Frontal cortex (tissue), 4 donors: ENCODE data around the gene RND3. TPM values are rescaled to one million over a fixed set of nuclear protein-coding genes. Genes with fewer than 3 reads are reported as not detected.
A peak's percentile ranks its signal among the peaks of the same experiment; 100 is the strongest.

ENCODE experiments used
- DNase-seq, 2 donors: peaks; one replicate each; pipeline ENCODE4 v3.0.0; 2012; ENCODE audit warnings: low spot score in 2 of 2
- FAIRE-seq: peaks from 2 replicates; lab custom pipeline; 2012; peaks lifted over from hg19 to GRCh38; lab: Jason Lieb, UNC
- total RNA-seq: library from RNA; depleted of rRNA; stranded (reverse); fragments of >200 nt; gene quantifications from one replicate; pipeline ENCODE4 v1.2.3, GENCODE V29; 2014
- donor health status: control.
- donor health status: control.
- donor health status: control.

RND3 gene
- total RNA-seq, 1 donor from 2014 or later: 251 TPM

- DNase-seq: no peak
- no peak for FAIRE-seq
Observed at GRCh38 chr2:150495001-150495400, 7.5 kb upstream of the RND3 start.

DNA sequence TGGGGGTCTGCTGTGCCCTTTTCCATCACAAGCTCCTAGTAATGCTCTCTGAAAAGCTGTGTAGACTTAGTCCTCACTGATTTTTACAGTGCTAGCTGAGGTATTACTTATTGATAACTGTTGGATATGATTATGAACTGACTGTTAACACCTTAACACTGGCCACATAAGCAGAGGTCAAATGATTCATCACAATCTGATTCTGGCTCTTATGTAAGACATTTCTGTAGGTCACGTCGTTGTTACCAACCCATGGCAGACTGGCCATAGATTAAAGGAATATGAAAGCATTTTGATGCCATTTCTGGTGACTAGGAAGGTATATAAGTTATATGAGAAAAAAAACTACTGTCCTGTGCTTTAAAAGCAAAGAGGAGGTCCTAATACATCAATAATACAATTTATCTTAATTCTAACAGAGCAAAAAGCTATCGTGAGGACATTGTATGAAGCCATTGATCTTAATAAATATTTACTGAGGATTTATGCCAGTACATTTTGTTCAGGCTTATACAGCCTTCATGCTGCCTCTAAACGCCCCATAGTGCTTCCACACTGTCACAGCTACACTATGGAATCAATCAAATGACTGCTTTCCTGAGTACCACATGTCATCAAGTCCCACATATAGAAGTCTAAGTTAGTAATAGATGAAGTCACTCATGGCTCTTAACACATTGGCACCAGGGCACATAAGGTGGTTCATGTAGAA lies 6.9 kb upstream of the RND3 start:
- DNase-seq (no peak), FAIRE-seq (no peak)

DNA sequence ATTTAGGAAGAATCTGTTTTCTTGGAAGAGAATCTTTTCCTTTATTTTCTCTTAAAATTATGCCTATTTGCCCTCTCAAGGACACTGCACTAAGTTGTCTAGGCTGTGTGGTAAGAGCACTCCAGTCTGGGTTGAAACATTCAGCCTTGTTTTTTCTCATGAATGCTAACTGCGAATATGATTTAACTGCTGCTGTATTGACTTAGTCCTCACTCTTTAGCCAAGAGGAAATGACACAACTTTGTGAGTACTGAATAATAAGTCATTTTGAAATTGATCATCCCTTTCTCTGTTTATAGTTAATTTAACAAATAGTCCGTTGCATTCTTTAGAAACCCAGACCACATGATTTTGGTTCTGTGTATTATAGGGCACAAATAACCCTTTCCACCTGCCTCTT lies 4.5 kb upstream of the RND3 start:
- FAIRE-seq: no peak
- no peak for DNase-seq

DNA sequence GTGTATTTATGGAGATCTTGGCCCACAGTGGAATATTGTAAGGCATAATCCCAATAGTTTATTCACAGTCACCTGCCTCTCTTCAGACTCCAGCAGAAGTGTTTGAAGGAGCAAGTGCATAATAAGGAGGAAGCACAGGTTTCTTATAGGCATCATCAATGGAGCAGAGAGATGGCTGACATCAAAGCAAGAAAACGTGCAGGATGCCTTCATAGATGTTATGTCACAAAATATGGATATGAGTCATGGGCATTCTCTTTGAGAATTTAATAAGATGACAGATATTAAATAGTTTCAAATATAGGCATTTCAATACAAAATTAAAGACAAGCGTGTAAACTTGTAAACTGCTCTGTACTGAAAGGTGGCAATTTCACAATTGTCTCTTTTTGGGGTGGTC lies 4.0 kb upstream of the RND3 start:
- DNase-seq (no peak), FAIRE-seq (no peak)

GRCh38 chr2:150490466-150490865 lies 3.0 kb upstream of the RND3 start:
- no peak for FAIRE-seq
- no peak for DNase-seq

- DNase-seq: peak in 1 of 2 donors; percentile 14
- FAIRE-seq: no peak
Observed at GRCh38 chr2:150486539-150487484, 655 bp downstream of the RND3 start.

- no peak for FAIRE-seq
- peak in 1 of 2 donors; percentile 52 for DNase-seq
Observed at GRCh38 chr2:150485871-150486538, 1.5 kb downstream of the RND3 start.

GRCh38 chr2:150485114-150485870 lies 2.2 kb downstream of the RND3 start:
- peak in 1 of 2 donors; percentile 33 for DNase-seq
- FAIRE-seq: no peak

DNA sequence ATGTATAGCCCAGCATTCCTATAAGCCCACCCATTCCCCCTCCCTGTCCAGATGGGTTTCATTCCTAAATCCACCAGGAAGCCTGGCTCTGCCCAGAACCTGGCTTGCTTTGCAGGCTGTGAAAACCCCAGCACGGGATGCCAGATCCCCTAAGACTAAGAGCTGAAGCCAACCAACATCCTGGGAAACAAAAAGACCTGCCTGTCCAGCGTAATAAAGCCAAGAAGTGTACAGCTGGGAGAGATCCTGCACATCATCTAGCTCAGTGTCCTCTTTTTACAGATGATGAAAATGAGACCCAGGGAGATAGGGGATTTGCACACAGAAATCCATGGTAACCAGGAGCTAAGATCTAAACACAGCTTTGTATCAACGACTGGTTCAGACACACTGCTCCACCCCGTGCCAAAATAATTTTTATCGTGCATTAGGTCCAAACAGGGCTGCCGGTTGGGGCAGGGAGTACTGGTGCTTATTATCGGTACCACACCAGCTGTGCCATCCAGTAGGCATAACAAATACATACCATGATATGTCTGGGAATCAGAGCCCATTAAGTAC lies 2.9 kb downstream of the RND3 start:
- no peak for FAIRE-seq
- DNase-seq: no peak

GRCh38 chr2:150484006-150484405 lies 3.5 kb downstream of the RND3 start:
- DNase-seq: no peak
- FAIRE-seq: no peak

GRCh38 chr2:150483532-150483931 lies 3.9 kb downstream of the RND3 start:
- DNase-seq: no peak
- no peak for FAIRE-seq

- FAIRE-seq (no peak), DNase-seq (no peak)
Observed at GRCh38 chr2:150482667-150483400, 4.6 kb downstream of the RND3 start.

- DNase-seq (no peak), FAIRE-seq (no peak)
Observed at GRCh38 chr2:150482111-150482510, 5.4 kb downstream of the RND3 start.

DNA sequence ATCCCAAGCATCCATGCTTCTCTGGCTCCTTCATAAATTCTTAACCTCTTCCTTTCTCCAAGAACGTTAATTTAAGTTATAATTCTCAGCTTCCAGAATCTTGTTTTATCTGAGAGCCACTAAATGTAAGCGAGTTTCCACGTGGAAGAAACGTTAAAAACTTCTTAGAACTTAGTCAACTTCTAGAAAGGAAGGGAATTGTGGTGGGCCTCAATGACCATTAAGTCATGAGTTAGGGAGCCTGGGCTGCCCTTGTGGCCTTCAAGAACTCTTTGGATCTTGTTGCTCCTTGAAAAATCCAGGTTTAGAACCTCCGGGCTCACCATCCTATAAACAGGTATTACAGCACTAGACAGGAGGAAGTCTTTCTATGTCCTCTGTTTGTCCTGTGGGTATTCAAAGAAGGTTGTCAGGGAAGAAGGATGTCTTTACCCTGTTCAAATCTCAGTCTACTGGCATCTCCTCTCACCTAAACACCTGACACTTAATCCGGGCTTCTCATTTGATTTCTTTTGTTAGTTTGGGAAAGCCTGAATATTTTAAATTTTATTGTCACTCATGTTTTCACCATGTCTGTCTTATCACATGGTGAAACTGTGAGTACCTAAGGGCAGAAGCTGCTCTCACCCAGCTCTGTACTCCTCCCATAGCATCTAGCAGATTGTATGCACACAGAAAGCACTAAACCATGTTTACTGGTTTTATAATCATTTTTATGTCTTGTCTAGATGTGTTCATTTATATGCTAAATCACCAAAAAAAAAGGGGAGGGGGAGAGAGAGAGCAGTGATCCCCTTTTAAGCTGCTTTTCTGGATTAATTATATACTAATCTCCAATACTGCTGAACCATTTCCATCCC lies 6.3 kb downstream of the RND3 start:
- FAIRE-seq: no peak
- DNase-seq: no peak

DNA sequence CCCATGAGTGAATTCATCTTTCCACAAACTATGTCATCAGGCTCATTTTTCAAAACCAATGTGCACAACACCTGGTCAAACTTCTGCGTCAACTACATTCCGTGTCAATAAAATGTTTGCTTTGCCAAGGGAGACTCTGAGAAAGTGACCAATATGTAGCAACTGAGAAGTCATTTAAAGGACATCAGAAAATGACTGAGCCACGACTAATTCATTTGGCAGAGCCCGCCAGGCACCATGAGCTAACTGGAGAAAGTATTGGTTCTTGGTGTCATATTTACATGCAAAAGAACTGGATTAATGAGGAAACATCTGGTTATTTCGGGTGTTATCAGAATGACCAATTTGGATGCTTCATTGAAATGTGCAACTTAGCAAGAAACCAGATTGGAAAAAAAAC lies 7.2 kb downstream of the RND3 start:
- FAIRE-seq (no peak), DNase-seq (no peak)

- DNase-seq (no peak), FAIRE-seq (no peak)
Observed at GRCh38 chr2:150479075-150479915, 8.2 kb downstream of the RND3 start.
